Activated naive CD8-positive, alpha-beta T cell treated with anti-CD3 and anti-CD28 coated beads, Interleukin-2, amount 10 ng/mL, durations not matched to agents 7 days and 5 days (primary cell): ENCODE results near the gene C12orf75. TPM values are rescaled to one million over a fixed set of nuclear protein-coding genes. Genes with fewer than 3 reads are reported as not detected.
A peak's percentile ranks its signal among the peaks of the same experiment; 100 is the strongest.
"Not testable (repeated sequence)": the region's sequence is repeated elsewhere in the genome, so short reads cannot be mapped to it uniquely, and the experiment has no call there.

ENCODE experiments used
- ATAC-seq: fragments of 150-1000 bp; cut with Tn5 transposase; one replicate; pipeline ENCODE4 v1.10.0; 2021; ENCODE audit warnings: low read depth, moderate library complexity
- POLR2A ChIA-PET: fragments of 350-600 bp; sonication (Branson Sonifier 250); formaldehyde crosslinking; loops from one replicate; lab custom pipeline; 2021; ENCODE audit warnings: antibody characterized with exemption; lab: Charles Lee
- DNase-seq: peaks from one replicate; pipeline ENCODE4 v3.0.0; 2021
- H3K27ac Mint-ChIP-seq: one replicate; pipeline ENCODE4 v1.8.0; 2022; ENCODE audit warnings: mild to moderate bottlenecking, mixed read lengths
- H3K27me3 Mint-ChIP-seq: one replicate; pipeline ENCODE4 v1.8.0; 2022; ENCODE audit warnings: mild to moderate bottlenecking, moderate library complexity, mixed read lengths
- H3K36me3 Mint-ChIP-seq: one replicate; pipeline ENCODE4 v1.8.0; 2021; ENCODE audit warnings: mild to moderate bottlenecking, mixed read lengths
- H3K4me1 Mint-ChIP-seq: one replicate; pipeline ENCODE4 v1.8.0; 2021; ENCODE audit warnings: mixed read lengths
- H3K4me3 Mint-ChIP-seq: one replicate; pipeline ENCODE4 v1.8.0; 2022; ENCODE audit warnings: mild to moderate bottlenecking, moderate library complexity, mixed read lengths
- H3K9me3 Mint-ChIP-seq: one replicate; pipeline ENCODE4 v1.8.0; 2021; ENCODE audit warnings: mixed read lengths
- total RNA-seq, 2 experiments: library from RNA; stranded (reverse); gene quantifications; one replicate each; pipeline ENCODE4 v1.2.3, GENCODE V29; 2021

C12orf75 gene
- total RNA-seq, 2 experiments from 2014 or later: 167 to 172 TPM

DNA sequence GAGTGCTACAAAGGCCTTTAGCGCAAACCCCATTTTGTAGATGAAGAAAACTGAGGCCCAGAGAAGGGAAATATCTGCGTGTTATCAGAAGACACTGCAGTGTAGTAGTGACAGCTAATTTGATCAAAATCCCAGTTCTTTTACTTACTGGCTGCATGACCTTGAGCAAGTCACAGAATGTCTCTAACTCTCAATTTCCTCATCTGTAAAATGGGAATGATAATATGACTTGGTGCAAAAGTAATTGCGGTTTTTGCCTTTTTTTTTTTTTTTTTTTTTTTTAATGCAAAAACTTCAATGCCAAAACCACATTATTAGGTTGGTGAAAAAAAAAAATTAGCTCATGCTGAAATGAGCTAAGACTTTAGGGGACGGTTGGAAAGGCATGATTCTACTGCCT lies 69.7 kb downstream of the C12orf75 start:
- Mint-ChIP-seq H3K4me1 (no peaks in the 10 kb centered on the region), H3K4me3 (no peak overlapping the region), H3K36me3 (peaks cover 30% of the 10 kb centered on the region), H3K27me3 (no peaks in the 10 kb centered on the region), H3K27ac (no peak overlapping the region), H3K9me3 (peaks cover 19% of the 10 kb centered on the region)
- no peak for DNase-seq
- POLR2A ChIA-PET: interaction anchor here (0.5 kb wide), 1 partner anchor 937 kb away, joined by 3 read pairs; no protein-coding TSS in a partner anchor
- no peak for ATAC-seq

DNA sequence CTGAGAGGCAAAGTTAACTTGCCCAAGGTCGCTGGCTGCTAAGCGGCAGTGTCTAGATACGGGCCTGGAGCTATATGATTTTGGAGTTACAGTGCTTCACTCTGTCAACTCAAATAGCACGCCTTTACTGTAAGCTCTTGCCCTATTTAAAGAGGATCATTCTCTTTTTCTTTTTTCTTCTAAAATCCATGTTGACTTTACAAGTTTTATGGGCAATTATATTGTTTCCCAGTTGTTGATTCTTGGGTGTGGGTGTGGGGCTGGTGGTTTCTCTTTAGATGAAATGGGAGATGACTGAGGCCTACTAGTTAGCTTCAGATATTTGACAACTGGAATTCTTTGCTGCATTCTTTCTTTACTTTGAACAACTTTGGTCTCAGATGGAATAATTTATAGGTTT lies 70.7 kb downstream of the C12orf75 start:
- H3K9me3 Mint-ChIP-seq: peaks cover 19% of the 10 kb centered on the region
- POLR2A ChIA-PET: no interaction called here
- DNase-seq (no peak), ATAC-seq (no peak)
- peaks cover 32% of the 10 kb centered on the region for H3K36me3 Mint-ChIP-seq
- H3K4me3 Mint-ChIP-seq: no peak overlapping the region
- H3K27ac Mint-ChIP-seq: no peak overlapping the region
- no peaks in the 10 kb centered on the region for H3K4me1 Mint-ChIP-seq
- H3K27me3 Mint-ChIP-seq: no peaks in the 10 kb centered on the region

DNA sequence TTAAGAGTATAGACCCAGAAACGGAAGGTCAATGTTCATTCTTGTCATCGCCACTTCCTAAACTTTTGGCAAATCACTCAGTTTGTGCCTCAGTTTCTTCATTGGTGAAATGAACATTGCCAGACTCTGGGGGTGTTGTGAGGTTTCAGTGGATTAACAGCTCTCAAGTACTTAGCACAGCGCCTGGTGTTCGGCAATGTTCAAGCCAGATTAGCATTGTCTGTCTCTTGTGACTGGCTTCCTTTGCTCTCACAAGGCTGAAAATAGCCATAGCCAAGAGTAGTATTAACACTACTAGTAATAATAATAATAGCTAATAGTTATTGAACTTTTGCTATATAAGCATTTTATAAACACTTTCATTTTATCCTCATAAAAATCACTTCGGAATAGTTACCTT lies 71.9 kb downstream of the C12orf75 start:
- peaks cover 32% of the 10 kb centered on the region for H3K36me3 Mint-ChIP-seq

DNA sequence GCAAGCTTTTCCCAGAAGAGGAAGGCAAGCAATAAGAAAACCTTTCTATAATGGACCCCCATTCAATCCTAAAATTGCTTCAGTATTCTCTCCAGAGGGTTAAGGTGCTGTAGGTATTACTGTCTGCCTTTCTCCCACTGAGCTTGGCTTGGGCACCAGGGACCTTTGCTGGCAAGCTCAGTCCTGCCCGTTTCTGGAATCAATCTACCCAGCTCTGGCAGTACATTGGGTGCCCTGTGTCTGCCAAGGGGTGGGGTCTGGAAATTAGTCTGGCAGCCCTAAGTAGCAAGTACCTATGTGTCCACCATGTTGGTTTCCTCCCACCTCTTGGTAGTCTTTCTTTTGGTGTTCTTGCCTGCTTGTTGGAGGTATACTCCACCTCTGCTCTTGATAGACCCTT lies 72.6 kb downstream of the C12orf75 start:
- Mint-ChIP-seq H3K9me3 (peaks cover 14% of the 10 kb centered on the region), H3K4me3 (no peak overlapping the region), H3K4me1 (no peaks in the 10 kb centered on the region), H3K27ac (no peak overlapping the region), H3K36me3 (peaks cover 30% of the 10 kb centered on the region), H3K27me3 (no peaks in the 10 kb centered on the region)
- DNase-seq (no peak), ATAC-seq (no peak)
- POLR2A ChIA-PET: no interaction called here

More for the DNA sequence above, 71.9 kb downstream of the C12orf75 start:
- Mint-ChIP-seq H3K9me3 (peaks cover 17% of the 10 kb centered on the region), H3K4me1 (no peaks in the 10 kb centered on the region), H3K27ac (no peak overlapping the region), H3K4me3 (no peak overlapping the region), H3K27me3 (no peaks in the 10 kb centered on the region)
- POLR2A ChIA-PET: no interaction called here
- ATAC-seq (no peak), DNase-seq (no peak)

DNA sequence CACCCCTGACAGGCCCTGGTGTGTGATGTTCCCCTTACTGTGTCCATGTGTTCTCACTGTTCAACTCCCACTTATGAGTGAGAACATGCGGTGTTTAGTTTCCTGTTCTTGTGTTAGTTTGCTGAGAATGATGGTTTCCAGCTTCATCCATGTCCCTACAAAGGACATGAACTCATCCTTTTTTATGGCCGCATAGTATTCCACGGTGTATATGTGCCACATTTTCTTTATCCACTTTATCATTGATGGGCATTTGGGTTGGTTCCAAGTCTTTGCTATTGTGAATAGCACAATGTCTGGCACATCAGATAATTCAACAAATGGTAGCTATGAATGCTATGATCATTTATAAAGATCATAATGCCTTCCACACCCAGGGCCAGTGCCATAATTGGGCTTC lies 73.6 kb downstream of the C12orf75 start:
- H3K27me3 Mint-ChIP-seq, H3K9me3 Mint-ChIP-seq, H3K4me3 Mint-ChIP-seq: not testable (repeated sequence)

DNA sequence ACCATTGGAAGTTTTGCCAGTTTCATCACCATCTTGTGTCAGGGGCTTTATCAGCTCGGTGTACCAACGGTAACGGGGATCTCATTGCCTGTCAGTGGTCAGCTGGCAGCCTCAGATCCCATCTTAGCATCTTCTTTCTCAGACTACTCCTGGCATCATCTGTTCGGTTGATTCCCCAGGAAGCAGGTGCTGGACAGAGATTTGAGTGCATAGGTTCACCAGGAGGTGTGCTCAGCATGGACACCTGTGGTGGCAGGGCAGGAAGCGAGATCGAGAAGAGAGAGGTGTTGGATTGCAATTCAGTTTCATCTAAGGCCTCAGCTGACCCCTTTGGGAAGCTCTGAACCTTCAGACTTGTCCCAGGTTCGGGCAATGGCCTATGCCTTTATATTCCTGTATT lies 76.0 kb downstream of the C12orf75 start:
- POLR2A ChIA-PET: no interaction called here

More for the DNA sequence above, 73.6 kb downstream of the C12orf75 start:
- ATAC-seq, POLR2A ChIA-PET, H3K4me1 Mint-ChIP-seq, H3K27ac Mint-ChIP-seq, DNase-seq: not testable (repeated sequence)
- peaks cover 19% of the 10 kb centered on the region for H3K36me3 Mint-ChIP-seq

DNA sequence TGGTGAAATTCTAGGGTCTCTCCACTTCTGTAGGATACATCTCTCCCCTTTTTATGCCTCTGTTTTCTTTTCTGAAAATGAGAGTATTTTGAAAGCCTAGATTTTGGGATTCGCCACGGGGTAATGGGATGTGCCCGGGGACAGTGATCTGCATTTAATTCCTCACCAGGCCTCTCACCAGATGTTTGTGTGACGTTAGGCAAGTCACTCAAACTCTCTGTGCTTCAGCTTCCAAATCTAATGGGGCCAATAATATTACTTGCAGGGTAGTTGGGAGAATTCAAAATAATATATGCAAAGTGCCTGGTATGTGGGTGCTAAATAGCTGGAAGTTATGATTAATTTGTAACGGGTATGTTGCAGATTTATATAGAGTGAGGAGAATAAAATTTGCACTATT lies 78.8 kb downstream of the C12orf75 start:
- no peak for DNase-seq
- ATAC-seq: no peak
- H3K4me1 Mint-ChIP-seq: peaks cover 12% of the 10 kb centered on the region
- POLR2A ChIA-PET: no interaction called here
- no peaks in the 10 kb centered on the region for H3K27me3 Mint-ChIP-seq
- H3K27ac Mint-ChIP-seq: no peak overlapping the region
- H3K9me3 Mint-ChIP-seq: peaks cover 3% of the 10 kb centered on the region
- H3K36me3 Mint-ChIP-seq: peaks cover 5% of the 10 kb centered on the region
- no peak overlapping the region for H3K4me3 Mint-ChIP-seq

More for the DNA sequence above, 76.0 kb downstream of the C12orf75 start:
- Mint-ChIP-seq H3K27ac (no peak overlapping the region), H3K36me3 (peaks cover 8% of the 10 kb centered on the region), H3K27me3 (no peaks in the 10 kb centered on the region), H3K4me3 (no peak overlapping the region), H3K4me1 (peaks cover 12% of the 10 kb centered on the region), H3K9me3 (peaks cover 7% of the 10 kb centered on the region)
- DNase-seq: no peak
- no peak for ATAC-seq

DNA sequence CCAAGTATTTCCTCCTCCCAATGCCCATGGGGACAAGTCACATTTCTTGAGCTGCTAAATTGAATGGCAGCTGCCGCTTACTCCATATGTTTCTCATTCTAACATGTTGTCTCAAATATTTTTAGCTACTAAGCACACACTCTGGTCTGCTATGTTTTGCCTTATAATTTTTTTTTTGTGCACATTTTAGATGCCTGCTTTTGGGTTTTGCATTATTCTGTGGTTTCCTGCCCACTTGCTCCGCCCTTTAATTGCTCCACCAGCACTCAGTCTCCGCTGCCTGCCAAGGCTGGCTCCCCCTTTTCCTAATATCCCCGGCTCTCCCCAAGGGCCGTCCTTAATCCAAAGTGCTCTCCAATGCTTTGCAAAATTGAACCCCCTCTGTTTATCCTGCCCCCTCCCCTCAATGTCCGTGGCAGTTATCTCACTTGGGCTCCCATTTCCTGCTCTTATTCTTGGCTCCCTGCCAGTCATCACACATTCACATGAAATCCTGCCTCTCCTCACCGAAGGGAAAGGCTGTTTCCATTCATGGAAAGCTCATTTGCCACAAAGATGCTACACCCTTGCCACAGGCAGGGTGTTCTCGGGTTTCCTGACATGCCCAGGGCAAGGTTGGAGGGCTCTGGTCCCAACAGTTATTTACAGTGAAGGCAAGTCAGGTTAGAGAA lies 79.4 kb downstream of the C12orf75 start:
- no peak for ATAC-seq
- Mint-ChIP-seq H3K4me3 (peak overlapping the region; percentile 34), H3K9me3 (peaks cover 2% of the 10 kb centered on the region), H3K36me3 (peaks cover 3% of the 10 kb centered on the region), H3K27me3 (peaks cover 3% of the 10 kb centered on the region), H3K4me1 (peaks cover 12% of the 10 kb centered on the region), H3K27ac (no peak overlapping the region)
- POLR2A ChIA-PET: no interaction called here
- no peak for DNase-seq

DNA sequence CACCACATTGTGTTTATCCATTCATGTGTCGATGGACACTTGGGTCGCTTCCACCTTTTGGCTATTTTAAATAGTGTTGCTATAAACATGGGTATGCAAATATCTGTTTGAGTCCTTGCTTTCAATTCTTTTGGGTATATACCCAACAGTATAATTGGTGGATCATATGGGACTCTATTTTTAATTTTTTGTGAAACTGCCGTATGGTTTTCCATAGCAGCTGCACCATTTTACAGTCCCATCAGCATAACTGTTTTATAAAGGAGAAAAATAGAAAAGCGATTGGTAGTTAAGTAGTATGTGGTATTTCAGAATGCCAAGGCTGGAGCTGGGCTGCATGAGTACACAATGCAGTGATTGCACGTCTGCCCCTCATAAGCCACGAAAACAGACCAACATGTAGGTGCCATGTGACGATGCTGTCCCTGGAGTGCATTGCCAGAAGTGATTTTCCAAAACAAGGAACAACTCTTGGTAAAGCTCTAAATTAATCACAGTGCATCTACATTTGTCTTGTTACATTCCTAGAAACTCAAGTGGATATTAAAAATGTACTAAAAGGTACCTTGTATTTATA lies 83.5 kb downstream of the C12orf75 start:
- H3K9me3 Mint-ChIP-seq: no peaks in the 10 kb centered on the region
- peaks cover 12% of the 10 kb centered on the region for H3K4me1 Mint-ChIP-seq
- H3K4me3 Mint-ChIP-seq: no peak overlapping the region
- no peak for DNase-seq
- H3K27ac Mint-ChIP-seq: no peak overlapping the region
- POLR2A ChIA-PET: no interaction called here
- H3K27me3 Mint-ChIP-seq: peaks cover 10% of the 10 kb centered on the region
- no peaks in the 10 kb centered on the region for H3K36me3 Mint-ChIP-seq
- no peak for ATAC-seq

DNA sequence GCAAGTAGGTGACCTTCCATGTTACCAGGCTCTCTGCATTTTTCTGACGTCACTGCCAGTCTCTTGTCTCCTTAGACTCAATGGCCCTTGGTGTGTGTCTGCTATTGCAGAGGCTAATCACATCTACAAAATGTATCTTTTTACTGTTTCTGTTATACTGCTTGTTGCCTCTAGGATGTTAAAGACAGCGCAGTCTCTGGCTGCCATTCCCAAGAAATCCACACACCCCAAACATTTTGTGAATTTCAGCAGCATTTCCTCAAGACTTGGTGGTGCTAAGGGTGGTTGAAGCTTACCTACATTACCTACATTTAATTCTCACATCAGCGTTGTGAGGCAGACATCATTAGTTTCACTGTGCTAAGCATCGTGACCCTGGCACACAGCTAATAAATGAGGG lies 87.2 kb downstream of the C12orf75 start:
- Mint-ChIP-seq H3K27me3 (peaks cover 11% of the 10 kb centered on the region), H3K9me3 (no peaks in the 10 kb centered on the region), H3K4me3 (no peak overlapping the region), H3K27ac (no peak overlapping the region), H3K36me3 (no peaks in the 10 kb centered on the region), H3K4me1 (no peaks in the 10 kb centered on the region)
- no peak for DNase-seq
- no peak for ATAC-seq
- POLR2A ChIA-PET: no interaction called here

DNA sequence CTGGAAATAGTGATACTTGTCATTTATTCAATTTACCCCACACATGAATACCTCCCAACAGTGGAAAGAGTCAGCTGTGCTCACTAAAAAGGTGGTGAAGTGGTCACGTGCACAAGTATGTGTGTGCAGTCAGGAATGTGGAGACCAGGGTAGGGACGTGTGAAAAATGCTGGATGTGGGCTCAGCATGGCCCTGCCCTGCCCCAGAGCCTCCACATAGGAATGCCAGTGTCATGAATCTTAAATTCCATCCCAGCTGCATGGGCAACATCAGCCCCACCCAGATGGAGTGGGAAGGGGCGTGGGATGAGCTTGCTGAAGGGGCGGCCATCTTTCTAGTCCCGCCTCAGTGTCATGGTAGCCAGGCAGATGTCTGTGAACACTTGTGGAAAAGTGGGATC lies 87.7 kb downstream of the C12orf75 start:
- Mint-ChIP-seq H3K9me3 (no peaks in the 10 kb centered on the region), H3K4me1 (no peaks in the 10 kb centered on the region), H3K4me3 (no peak overlapping the region), H3K27me3 (peaks cover 11% of the 10 kb centered on the region), H3K36me3 (no peaks in the 10 kb centered on the region), H3K27ac (no peak overlapping the region)
- ATAC-seq (no peak), DNase-seq (no peak)
- POLR2A ChIA-PET: no interaction called here

DNA sequence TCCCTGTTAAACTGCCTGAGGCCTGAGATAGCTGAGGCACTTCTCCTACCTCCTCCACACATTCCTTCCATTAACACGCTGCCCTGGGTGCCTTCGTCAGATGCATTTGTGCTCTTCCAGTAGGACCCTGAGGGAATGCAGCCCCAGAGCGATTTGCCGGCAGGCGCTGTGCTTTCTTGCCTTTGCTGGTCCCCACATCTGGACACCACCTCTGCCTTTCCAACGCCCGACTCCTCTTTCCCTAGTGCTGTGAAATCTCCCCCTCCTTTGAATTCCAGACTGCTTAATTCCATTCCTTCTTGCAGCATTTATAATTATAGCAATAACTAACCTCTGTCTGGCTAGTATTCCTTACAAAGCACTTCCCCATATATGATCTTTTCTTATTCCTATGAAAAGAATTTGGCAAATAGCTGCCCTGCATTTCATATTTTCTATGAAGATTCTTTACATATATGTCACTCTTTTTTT lies 88.4 kb downstream of the C12orf75 start:
- peaks cover 1% of the 10 kb centered on the region for H3K4me1 Mint-ChIP-seq
- no peaks in the 10 kb centered on the region for H3K36me3 Mint-ChIP-seq

DNA sequence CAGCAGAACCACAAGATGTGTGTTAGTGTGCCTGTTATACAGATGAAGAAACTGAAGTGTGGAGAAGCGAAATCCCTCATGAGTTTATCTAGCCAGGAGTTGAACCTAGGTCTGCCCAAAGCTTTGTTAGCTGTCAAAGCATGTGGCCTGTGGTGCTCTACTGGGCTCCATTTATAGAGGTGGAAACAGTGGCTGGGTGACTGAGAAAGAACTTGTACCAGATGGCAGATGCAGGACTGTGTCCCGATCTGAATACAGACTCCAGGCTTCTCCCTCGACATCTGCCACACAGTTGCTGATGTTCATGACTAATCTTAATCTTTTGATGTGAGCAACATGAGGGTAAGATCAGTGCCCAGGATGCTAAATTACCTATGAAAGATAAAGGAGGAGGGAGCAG lies 89.1 kb downstream of the C12orf75 start:
- Mint-ChIP-seq H3K9me3 (no peaks in the 10 kb centered on the region), H3K27ac (no peak overlapping the region), H3K4me3 (no peak overlapping the region), H3K36me3 (no peaks in the 10 kb centered on the region), H3K4me1 (peaks cover 5% of the 10 kb centered on the region), H3K27me3 (peaks cover 10% of the 10 kb centered on the region)
- ATAC-seq (no peak), DNase-seq (no peak)
- POLR2A ChIA-PET: no interaction called here

More for the DNA sequence above, 88.4 kb downstream of the C12orf75 start:
- Mint-ChIP-seq H3K4me3 (no peak overlapping the region), H3K27ac (no peak overlapping the region), H3K9me3 (no peaks in the 10 kb centered on the region), H3K27me3 (peaks cover 11% of the 10 kb centered on the region)
- POLR2A ChIA-PET: no interaction called here
- DNase-seq (no peak), ATAC-seq (no peak)

DNA sequence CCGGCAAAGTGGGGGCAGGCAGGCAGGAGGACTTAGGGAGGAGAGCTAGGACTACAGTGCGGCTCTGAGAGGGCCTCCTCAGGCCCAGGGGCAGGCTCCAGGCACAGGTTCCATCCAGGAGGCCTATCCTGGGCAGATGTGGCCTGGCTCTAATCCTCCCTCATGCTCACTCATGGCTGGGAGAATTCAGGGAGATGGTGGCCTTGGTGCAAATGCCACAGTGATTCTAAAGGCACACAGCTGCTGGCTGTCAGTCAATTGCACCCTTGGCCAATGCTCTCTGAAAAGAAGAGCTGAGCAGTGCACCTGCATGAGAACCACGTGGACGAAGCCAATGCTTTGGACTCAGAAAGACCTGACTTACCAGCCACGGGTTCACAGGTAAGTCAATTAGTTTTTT lies 89.6 kb downstream of the C12orf75 start:
- DNase-seq (no peak), ATAC-seq (no peak)
- H3K27me3 Mint-ChIP-seq: peaks cover 6% of the 10 kb centered on the region
- peaks cover 5% of the 10 kb centered on the region for H3K4me1 Mint-ChIP-seq
- H3K27ac Mint-ChIP-seq: no peak overlapping the region
- H3K9me3 Mint-ChIP-seq: no peaks in the 10 kb centered on the region
- POLR2A ChIA-PET: no interaction called here
- no peaks in the 10 kb centered on the region for H3K36me3 Mint-ChIP-seq
- H3K4me3 Mint-ChIP-seq: no peak overlapping the region
